ENCODE measurements around the gene PTGER1.

- TF ChIP-seq CTCF (conservative IDR thresholded peaks at IDR 0.05 in 1 of 2, IDR thresholded peaks at IDR 0.05 in 1 of 2; ENCODE audit: low read depth in 1 of 2, low read length in 2 of 2), result no peak
- no peak for TF ChIP-seq EZH2 (IDR thresholded peaks at IDR 0.05; ENCODE audit: low read length, missing control alignments)
Observed at GRCh38 chr19:14516048-14516534, 40.9 kb upstream of the PTGER1 start.
